ENCODE results near the gene FNBP1.

FNBP1 gene

DNA sequence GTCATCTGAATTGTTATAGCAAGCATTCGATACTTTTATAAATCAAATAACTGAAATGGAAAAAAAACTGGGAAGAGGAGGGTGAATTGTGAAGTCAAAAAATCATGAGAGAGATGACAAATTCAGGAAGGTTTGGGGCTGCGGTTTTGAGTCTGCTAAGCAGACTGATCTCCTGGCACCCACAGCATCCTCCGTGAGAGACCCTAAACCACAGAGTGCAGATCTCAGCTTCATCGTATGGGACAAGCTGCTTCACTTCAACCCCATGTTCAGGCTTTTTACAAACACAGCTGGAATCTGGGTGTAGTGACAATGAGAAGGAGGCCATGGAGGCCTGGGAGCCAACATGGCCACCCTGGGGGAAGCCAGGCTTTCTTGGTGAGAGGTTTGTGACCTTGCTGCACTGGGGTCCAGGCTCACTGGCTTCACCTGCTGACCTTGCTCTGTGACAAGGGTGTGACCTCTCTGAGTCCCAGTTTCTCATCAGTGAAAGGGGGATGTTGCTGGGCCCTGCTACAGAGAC is 188.3 kb downstream of the FNBP1 start:
- no peak for DNase-seq (ENCODE audit: low read depth)

DNA sequence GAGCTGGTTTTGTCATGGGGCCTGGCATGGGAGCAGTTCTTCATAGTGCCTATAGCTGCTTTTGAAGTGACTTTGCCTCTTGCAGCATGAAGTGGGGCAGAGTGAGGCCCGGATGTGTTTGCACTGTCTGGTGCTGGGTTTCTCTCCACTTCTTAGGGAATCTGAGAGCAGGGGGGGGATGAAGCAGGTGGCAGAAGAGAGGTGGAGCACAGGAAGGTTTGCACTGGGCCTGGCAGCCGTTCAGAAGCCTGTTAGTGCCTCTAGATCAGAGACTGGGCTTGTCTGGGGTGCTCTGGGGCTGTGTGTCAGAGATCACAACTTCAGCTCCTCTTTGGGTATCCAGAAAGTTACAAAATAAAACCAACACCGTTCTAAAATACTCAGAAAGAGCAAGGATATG is 189.4 kb downstream of the FNBP1 start:
- DNase-seq (ENCODE audit: low read depth), result no peak

DNA sequence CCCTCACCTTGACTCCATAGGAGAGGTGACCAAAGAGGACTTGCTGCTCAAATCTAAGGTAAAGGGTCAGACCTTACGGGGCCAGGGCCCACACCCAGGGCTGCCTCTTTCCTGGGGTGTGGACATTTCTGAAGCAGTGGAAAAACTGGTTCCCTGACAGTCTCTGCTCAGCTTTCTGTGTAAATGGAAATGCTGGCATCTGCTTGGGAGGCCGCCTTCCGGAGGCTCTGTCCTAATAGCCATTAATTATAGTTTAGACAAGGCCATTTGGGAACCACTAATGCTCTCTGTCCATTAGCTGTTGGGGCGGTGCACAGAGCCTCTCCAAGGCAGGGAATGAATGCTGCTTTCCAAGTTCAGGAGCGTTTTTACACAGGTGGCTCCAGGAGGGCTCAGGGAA is 190.4 kb downstream of the FNBP1 start:
- no peak for DNase-seq (ENCODE audit: low read depth)

DNA sequence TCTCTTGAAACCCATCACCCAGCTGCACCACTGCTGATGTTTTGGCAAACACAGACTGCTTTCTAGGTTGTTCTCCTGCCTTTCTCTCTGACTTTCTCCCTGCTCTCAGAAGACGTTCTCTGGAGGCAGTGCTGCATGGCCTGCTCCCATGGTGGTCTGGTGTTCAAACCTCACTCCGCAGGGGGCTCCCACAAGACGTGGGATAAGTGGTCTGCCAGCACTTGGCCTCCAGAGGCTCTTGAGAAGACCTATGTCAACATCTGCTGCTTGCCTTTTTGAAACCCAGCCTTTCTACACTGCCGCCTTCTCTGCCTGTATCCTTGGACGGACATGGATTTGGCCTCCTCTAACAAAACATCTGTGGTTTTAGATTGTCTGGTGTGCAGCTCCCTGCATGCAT is 191.2 kb downstream of the FNBP1 start:
- DNase-seq (ENCODE audit: low read depth), result no peak

DNA sequence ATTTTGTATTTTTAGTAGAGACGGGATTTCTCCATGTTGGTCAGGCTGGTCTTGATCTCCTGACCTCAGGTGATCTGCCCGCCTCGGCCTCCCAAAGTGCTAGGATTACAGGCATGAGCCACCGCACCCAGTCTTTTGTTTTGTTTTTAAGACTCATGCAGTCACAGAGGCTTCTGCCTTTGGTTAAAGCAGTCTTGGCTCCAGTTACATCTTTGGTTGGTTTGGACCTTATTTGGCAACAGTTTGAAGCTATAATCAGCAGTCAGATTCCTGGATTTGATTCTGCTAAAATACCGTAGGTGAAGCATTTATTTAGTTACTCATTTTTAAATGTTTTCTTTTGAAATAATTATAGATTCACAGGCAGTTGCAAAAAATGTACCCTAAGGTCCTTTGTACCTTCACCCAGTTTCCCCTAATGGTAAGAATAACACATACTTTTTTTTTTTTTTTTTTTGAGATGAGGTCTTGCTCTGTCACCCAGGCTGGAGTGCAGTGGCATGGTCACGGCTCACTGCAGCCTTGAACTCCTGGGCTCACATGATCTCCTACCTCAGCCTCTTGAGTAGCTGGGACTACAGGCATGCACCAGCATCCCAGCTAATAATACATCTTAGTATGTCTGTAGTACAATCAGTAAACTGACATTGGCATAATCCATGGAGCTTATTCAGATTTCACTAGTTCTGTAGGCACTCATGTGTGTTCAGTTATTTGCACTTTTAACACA is 192.0 kb downstream of the FNBP1 start:
- DNase-seq (ENCODE audit: low read depth), result no peak

DNA sequence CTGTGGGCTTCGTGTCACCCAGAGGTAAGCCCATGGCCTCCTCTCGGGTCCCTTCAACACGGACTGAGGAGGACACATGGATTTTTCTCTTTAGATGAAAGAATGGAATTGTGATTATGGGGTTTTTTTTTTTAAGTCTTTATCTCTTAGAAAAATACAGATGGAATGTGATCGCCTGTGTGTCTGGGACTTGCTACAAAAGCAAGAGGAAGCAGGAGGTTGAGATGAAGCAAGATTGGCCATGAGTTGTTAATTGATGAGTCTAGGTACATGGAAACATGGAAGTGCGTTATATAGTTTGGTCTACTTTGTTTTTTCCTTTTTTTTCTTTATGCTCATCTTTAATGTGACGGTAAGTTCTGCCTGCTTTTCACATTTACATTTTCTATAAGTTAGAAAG is 193.1 kb downstream of the FNBP1 start:
- DNase-seq (ENCODE audit: low read depth), result no peak

DNA sequence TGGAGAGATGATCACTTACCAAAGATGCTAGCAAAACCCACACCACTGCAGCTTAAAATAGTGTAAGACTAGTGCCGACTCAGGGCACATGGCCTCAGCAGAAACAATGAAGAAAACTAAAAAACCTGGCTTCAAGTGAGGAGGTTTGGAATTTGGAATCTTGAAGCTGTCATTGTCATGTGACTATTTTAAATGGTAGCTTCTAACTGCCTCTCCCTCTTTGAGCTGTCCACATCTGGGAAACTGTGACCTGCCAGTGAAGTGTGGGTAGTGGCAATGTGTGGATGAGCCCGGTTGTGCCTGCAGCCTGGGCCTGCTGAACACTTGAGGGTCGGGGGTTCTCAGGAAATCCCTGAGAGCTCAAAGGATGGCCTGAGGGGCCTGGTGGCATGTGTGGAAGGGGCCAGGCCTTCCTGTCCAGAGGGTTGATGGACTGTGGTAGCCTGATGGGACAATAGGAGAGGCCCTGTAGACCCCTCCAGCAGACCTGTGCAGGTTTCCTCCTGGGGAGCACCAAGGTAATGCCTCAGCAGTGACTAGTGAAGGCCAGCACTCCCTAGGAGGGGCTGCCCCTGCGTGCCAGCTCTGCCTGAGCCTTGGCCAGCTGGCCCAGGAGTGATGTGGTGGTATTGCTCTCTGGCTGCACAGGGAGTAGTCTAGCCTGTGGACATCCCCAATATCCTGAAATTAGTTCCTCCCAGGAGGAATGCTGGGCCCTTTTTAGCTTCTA is 194.1 kb downstream of the FNBP1 start:
- DNase-seq (ENCODE audit: low read depth), result no peak

DNA sequence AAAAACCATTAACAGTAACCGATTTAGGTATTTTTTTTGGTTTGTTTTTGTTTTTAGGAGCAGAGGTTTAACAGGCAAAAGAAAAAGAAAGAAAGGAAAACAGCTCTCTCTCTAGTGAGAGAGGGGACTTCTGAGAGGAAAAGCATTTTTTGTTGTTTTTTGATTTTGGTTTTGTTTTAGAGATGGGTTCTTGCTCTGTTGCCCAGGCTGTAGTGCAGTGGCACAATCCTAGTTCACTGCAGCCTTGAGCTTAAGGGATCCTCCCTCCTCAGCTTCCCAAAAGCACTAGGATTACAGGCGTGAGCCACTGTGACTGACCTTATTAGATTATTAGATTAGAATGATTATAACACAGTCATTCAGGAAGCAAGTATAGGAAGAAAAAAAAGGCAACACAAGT is 197.6 kb downstream of the FNBP1 start:
- no peak for DNase-seq (ENCODE audit: low read depth)

DNA sequence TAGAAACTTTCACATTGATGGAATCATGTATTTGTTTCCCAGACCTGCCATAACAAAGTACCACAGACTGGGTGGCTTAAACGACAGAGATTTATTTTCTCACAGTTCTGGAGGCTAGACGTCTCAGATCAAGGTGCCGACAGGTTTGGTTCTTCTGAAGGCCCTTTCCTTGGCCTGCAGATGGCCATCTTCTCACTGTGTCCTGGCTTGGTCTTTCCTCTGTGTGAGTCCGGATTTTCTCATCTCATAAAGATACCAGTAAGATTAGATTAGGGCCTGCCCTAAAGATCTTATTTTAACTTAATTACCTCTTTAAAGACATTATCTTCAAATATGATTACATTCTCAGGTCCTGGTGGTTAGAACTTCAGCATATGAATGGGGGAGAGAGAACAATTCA is 201.9 kb downstream of the FNBP1 start:
- DNase-seq (ENCODE audit: low read depth), result no peak

DNA sequence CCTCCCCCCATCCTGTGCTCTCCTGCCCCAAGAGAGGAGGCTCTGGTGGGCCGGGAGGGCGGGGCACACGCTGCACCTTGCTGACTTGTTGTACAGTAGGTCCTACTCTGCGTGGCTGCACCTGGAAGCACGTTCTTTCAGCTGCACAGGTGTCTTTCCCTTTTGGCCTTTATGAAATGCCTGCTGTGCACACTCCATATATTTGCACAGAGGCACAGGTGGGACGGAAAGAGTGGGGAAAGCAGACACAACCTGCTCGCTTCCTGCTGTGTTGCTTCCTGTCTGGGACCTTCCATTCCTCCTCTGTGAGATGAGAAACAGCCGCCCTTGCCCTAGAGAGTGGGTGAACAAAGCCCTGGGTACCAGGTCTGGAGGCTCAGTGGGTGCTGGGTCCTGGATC is 203.0 kb downstream of the FNBP1 start:
- no peak for DNase-seq (ENCODE audit: low read depth)

DNA sequence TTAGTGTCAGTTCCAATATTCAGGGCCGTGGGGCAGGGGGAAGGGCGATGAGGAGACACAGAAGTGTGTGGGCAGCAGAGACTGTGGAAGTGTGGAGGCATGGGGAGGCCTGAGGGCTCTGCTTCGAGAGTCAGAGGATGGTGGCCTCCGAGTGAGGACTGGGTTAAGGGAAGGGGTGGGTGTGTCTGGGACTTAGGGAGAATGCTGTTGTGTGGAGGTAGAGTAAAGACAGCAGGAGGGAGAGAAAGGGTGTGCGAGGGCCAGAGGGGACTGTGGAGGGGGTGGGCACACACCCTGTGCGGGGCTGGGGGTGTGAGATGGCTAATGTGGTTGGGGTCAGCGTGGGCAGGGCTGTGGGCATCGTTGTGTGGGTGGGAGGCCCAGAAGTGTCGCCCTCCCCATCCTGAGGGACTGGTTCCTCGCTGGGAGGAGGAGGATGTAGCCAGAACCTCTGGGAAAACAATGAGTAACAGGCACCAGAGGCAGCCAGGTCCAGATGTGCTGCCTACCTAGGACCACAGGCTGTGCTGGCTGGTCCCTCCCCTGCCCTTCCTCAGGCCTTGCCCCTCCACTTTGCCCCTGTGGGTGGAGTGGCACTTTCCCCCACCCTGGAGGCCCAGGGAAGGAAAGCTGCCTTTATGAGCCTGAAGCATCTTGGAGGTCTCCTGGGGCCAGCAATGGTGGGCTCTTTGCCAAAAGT is 203.5 kb downstream of the FNBP1 start:
- no peak for DNase-seq (ENCODE audit: low read depth)

DNA sequence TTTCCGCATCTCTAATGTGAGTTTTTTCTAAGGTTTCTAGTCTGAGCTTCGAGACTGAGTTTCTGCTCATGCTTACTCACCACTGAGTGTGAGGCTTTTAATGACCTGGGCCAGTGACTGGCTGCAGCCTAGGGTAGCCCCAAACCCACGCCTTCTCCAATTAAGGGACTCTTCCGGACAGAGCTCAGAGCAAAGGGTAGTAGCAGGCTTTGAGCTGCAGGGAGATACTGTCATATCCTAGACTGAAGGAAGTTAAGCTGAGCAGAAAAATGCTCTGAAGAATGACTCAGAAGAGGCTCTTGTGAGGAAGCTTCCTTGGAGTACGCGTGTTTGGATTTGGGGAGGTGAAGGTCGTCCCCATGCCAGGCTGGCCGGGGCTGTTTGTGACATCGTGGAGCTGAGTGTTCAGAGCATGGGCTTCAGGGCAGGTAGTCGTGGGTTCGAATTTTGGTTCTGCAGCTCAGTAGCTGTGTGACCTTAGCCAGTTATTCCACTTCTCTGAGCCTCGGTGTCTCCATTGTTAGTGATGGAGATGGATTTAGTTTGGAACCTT is 204.2 kb downstream of the FNBP1 start:
- DNase-seq (ENCODE audit: low read depth), result peak; percentile 85

Measured in stromal cell of bone marrow (primary cell).